ENCODE results near the gene TMA16.

Gene TMA16

DNA sequence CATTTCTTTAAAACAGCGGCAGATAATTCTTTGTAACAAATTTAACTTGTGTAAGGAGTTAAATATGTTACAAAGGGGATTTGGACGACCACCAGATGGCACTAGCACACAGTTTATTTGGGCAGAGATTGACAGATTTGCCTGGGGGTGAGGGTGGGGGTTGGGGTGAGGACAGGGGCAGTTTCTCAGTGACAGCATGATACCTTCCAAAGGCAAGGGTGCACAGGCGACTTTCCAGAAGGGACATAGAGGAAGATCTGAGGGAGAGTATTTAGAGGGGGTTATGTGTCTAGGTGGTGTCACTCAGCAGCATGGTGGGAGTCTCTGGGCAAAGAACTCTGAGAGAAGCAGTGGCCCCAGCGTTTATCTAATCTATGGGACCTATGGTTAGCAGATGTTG lies 9.6 kb upstream of the TMA16 start:
- TF ChIP-seq CTCF (IDR thresholded peaks at IDR 0.05; ENCODE audit: insufficient read depth, low read length, poor library complexity, severe bottlenecking): peak; percentile 63
- no peak overlapping the region for H3K4me3 ChIP-seq (replicated peaks; ENCODE audit: low read depth, low read length)
- no peaks in the 10 kb centered on the region for H3K27me3 ChIP-seq (replicated peaks; ENCODE audit: control insufficient read depth, insufficient read depth, low read length)
- H3K36me3 ChIP-seq (ENCODE audit: control insufficient read depth, insufficient read depth, low read length): no peaks in the 10 kb centered on the region
- no peak for DNase-seq (ENCODE audit: extremely low read depth, insufficient read length)

- Histone ChIP-seq H3K36me3 (ENCODE audit: control insufficient read depth, insufficient read depth, low read length) (no peaks in the 10 kb centered on the region), H3K27me3 (replicated peaks; ENCODE audit: control insufficient read depth, insufficient read depth, low read length) (no peaks in the 10 kb centered on the region), H3K4me3 (replicated peaks; ENCODE audit: low read depth, low read length) (no peak overlapping the region)
- no peak for TF ChIP-seq CTCF (IDR thresholded peaks at IDR 0.05; ENCODE audit: insufficient read depth, low read length, poor library complexity, severe bottlenecking)
- no peak for DNase-seq (ENCODE audit: extremely low read depth, insufficient read length)
Observed at GRCh38 chr4:163485589-163485988, 8.9 kb upstream of the TMA16 start.

- H3K27me3 ChIP-seq (replicated peaks; ENCODE audit: control insufficient read depth, insufficient read depth, low read length): no peaks in the 10 kb centered on the region
- no peak for TF ChIP-seq CTCF (IDR thresholded peaks at IDR 0.05; ENCODE audit: insufficient read depth, low read length, poor library complexity, severe bottlenecking)
- no peak overlapping the region for H3K4me3 ChIP-seq (replicated peaks; ENCODE audit: low read depth, low read length)
- no peak for DNase-seq (ENCODE audit: extremely low read depth, insufficient read length)
- H3K36me3 ChIP-seq (ENCODE audit: control insufficient read depth, insufficient read depth, low read length): no peaks in the 10 kb centered on the region
Observed at GRCh38 chr4:163486321-163486720, 8.2 kb upstream of the TMA16 start.

GRCh38 chr4:163489929-163490328 lies 4.6 kb upstream of the TMA16 start:
- Histone ChIP-seq H3K4me3 (replicated peaks; ENCODE audit: low read depth, low read length) (no peak overlapping the region), H3K27me3 (replicated peaks; ENCODE audit: control insufficient read depth, insufficient read depth, low read length) (no peaks in the 10 kb centered on the region), H3K36me3 (ENCODE audit: control insufficient read depth, insufficient read depth, low read length) (no peaks in the 10 kb centered on the region)
- DNase-seq (ENCODE audit: extremely low read depth, insufficient read length): no peak
- no peak for TF ChIP-seq CTCF (IDR thresholded peaks at IDR 0.05; ENCODE audit: insufficient read depth, low read length, poor library complexity, severe bottlenecking)

GRCh38 chr4:163492951-163493504 lies 1.5 kb upstream of the TMA16 start:
- H3K4me3 ChIP-seq (replicated peaks; ENCODE audit: low read depth, low read length): peak overlapping the region; percentile 87
- DNase-seq (ENCODE audit: extremely low read depth, insufficient read length): no peak
- H3K27me3 ChIP-seq (replicated peaks; ENCODE audit: control insufficient read depth, insufficient read depth, low read length): no peaks in the 10 kb centered on the region
- TF ChIP-seq CTCF (IDR thresholded peaks at IDR 0.05; ENCODE audit: insufficient read depth, low read length, poor library complexity, severe bottlenecking): no peak
- H3K36me3 ChIP-seq (ENCODE audit: control insufficient read depth, insufficient read depth, low read length): no peaks in the 10 kb centered on the region
